Nephron (organoid): Measurements from ENCODE around the gene TSPAN7.

ENCODE experiments used
- H3K27ac Mint-ChIP-seq, 3 experiments: 2 replicates each; pipeline ENCODE4 v1.8.0; 2020; ENCODE audit warnings: mixed read lengths in 3 of 3, mild to moderate bottlenecking in 2 of 3, moderate library complexity in 1 of 3
- H3K27me3 Mint-ChIP-seq: 2 replicates; pipeline ENCODE4 v1.8.0; 2021; ENCODE audit warnings: low read depth, mild to moderate bottlenecking, moderate library complexity, mixed read lengths
- H3K36me3 Mint-ChIP-seq: 2 replicates; pipeline ENCODE4 v1.8.0; 2020; ENCODE audit warnings: low read depth, mixed read lengths
- H3K4me1 Mint-ChIP-seq: 2 replicates; pipeline ENCODE4 v1.8.0; 2020; ENCODE audit warnings: mixed read lengths
- H3K4me3 Mint-ChIP-seq, 3 experiments: 2 replicates each; pipeline ENCODE4 v1.8.0; 2020; ENCODE audit warnings: mild to moderate bottlenecking in 3 of 3, mixed read lengths in 3 of 3, moderate library complexity in 2 of 3
- H3K9me3 Mint-ChIP-seq: 2 replicates; pipeline ENCODE4 v1.8.0; 2020; ENCODE audit warnings: mixed read lengths
- TF ChIP-seq, protein P1 (sequence below), 3 experiments: fragments of 200-600 bp; sonication (generic); IDR thresholded peaks; one replicate each; pipeline ENCODE4 v1.5.0; 2021; ENCODE audit warnings: antibody characterized with exemption in 3 of 3; ENCODE audit not compliant: unreplicated experiment in 3 of 3

The TSPAN7 gene

DNA sequence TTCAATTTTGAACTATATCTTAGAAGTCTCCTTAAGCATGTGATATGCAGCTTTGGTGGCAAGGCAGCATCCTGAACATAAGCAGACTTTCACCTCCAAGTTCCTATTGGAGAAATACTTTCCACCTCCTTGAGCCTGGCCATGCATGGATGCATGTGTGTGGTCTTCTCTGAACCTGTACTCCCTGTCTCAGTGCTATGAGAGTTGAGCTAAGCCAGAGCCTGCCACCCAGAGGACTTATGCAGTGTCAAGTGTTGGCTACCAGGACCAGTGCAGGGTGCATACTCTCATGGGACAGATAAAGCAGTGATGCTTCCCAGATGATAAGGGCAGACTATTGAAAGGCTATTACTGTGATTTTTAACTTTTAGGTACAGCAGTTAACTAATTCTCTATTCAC lies 105.6 kb downstream of the TSPAN7 start:
- Mint-ChIP-seq H3K4me3 (no peak overlapping the region), H3K27ac (no peak overlapping the region), H3K9me3 (peaks cover 2% of the 10 kb centered on the region), H3K36me3 (no peaks in the 10 kb centered on the region), H3K4me1 (peaks cover 6% of the 10 kb centered on the region), H3K27me3 (no peaks in the 10 kb centered on the region)
- TF ChIP-seq, protein P1, sequence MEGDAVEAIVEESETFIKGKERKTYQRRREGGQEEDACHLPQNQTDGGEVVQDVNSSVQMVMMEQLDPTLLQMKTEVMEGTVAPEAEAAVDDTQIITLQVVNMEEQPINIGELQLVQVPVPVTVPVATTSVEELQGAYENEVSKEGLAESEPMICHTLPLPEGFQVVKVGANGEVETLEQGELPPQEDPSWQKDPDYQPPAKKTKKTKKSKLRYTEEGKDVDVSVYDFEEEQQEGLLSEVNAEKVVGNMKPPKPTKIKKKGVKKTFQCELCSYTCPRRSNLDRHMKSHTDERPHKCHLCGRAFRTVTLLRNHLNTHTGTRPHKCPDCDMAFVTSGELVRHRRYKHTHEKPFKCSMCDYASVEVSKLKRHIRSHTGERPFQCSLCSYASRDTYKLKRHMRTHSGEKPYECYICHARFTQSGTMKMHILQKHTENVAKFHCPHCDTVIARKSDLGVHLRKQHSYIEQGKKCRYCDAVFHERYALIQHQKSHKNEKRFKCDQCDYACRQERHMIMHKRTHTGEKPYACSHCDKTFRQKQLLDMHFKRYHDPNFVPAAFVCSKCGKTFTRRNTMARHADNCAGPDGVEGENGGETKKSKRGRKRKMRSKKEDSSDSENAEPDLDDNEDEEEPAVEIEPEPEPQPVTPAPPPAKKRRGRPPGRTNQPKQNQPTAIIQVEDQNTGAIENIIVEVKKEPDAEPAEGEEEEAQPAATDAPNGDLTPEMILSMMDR (IDR thresholded peaks at IDR 0.05; ENCODE audit: unreplicated experiment in 3 of 3), result no peak

- no peak overlapping the region for H3K4me3 Mint-ChIP-seq
- H3K9me3 Mint-ChIP-seq, result peaks cover 2% of the 10 kb centered on the region
- no peak overlapping the region for H3K27ac Mint-ChIP-seq
- H3K4me1 Mint-ChIP-seq, result peaks cover 6% of the 10 kb centered on the region
- TF ChIP-seq, protein P1 (IDR thresholded peaks at IDR 0.05; ENCODE audit: unreplicated experiment in 3 of 3), result no peak
- H3K36me3 Mint-ChIP-seq, result no peaks in the 10 kb centered on the region
- no peaks in the 10 kb centered on the region for H3K27me3 Mint-ChIP-seq
Measured at GRCh38 chrX:38668771-38669170, 107.4 kb downstream of the TSPAN7 start.

- peak overlapping the region in 2 of 3 experiments; percentile 43 to 65 for H3K27ac Mint-ChIP-seq
- no peak overlapping the region for H3K4me3 Mint-ChIP-seq
- H3K36me3 Mint-ChIP-seq, result no peaks in the 10 kb centered on the region
- TF ChIP-seq, protein P1 (IDR thresholded peaks at IDR 0.05; ENCODE audit: unreplicated experiment in 3 of 3), result no peak
- no peaks in the 10 kb centered on the region for H3K27me3 Mint-ChIP-seq
- H3K9me3 Mint-ChIP-seq, result peaks cover 2% of the 10 kb centered on the region
- H3K4me1 Mint-ChIP-seq, result peaks cover 6% of the 10 kb centered on the region
Measured at GRCh38 chrX:38669428-38669827, 108.1 kb downstream of the TSPAN7 start.

DNA sequence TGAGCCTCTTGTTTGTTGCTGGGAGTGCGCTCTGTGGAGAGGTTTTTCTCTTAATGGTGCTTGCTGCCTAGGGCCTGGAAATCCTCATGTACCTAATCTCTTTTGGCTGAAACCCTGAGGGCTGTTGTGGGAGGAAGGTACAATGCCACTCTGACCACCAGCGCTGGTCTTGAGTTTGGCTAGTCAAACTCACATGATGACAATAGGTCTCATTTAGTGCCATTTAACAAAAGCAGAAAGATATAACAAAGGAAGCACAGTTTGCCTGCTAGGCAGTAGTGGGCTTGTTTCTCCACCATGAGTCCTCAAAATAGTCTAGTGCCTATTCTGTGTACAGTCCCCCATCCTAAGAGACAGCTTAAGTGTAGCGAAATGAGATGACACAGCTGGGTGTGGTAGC lies 111.3 kb downstream of the TSPAN7 start:
- TF ChIP-seq, protein P1 (IDR thresholded peaks at IDR 0.05; ENCODE audit: unreplicated experiment in 3 of 3), result no peak
- H3K9me3 Mint-ChIP-seq, result no peaks in the 10 kb centered on the region
- H3K27me3 Mint-ChIP-seq, result no peaks in the 10 kb centered on the region
- H3K27ac Mint-ChIP-seq, result no peak overlapping the region
- peaks cover 7% of the 10 kb centered on the region for H3K4me1 Mint-ChIP-seq
- no peaks in the 10 kb centered on the region for H3K36me3 Mint-ChIP-seq
- no peak overlapping the region for H3K4me3 Mint-ChIP-seq

DNA sequence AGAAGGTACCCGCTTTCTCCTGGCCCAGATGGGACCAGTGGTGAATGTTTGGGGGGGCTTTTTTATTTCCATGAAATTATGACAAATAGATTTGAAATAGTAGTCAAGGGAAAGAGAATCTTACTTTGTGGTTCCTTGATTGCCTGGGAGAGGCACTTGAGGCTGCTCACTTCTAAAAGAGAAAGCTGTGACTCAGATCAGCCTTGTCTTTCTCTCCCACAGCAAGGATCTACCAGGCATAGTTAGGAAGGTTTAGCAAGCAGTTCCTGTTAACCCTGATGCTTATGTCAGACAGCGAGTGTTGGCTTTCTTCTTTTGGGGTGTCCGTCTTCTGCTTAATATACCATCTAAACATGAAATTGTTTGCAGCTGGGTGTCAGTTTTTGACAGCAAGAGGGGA lies 114.5 kb downstream of the TSPAN7 start:
- Mint-ChIP-seq H3K27me3 (no peaks in the 10 kb centered on the region), H3K4me1 (peaks cover 12% of the 10 kb centered on the region), H3K9me3 (no peaks in the 10 kb centered on the region), H3K27ac (peak overlapping the region; percentile 65 to 84 (median 68)), H3K4me3 (no peak overlapping the region), H3K36me3 (no peaks in the 10 kb centered on the region)
- TF ChIP-seq, protein P1 (IDR thresholded peaks at IDR 0.05; ENCODE audit: unreplicated experiment in 3 of 3), result no peak

GRCh38 chrX:38678183-38678582 lies 116.8 kb downstream of the TSPAN7 start:
- no peaks in the 10 kb centered on the region for H3K27me3 Mint-ChIP-seq
- peaks cover 12% of the 10 kb centered on the region for H3K4me1 Mint-ChIP-seq
- H3K36me3 Mint-ChIP-seq, result no peaks in the 10 kb centered on the region
- no peaks in the 10 kb centered on the region for H3K9me3 Mint-ChIP-seq
- TF ChIP-seq, protein P1 (IDR thresholded peaks at IDR 0.05; ENCODE audit: unreplicated experiment in 3 of 3), result no peak
- H3K27ac Mint-ChIP-seq, result peak overlapping the region in 2 of 3 experiments; percentile 4 to 17
- H3K4me3 Mint-ChIP-seq, result no peak overlapping the region
